Transverse colon (tissue), 3 donors: ENCODE data around the gene MRAS.

ENCODE experiments used
- CTCF ChIP-seq, 5 experiments: fragments of 200-600 bp in 3 of 5; fragments of 450-650 bp in 2 of 5; sonication (generic) in 3 of 5; IDR thresholded peaks; 1 replicate in 2 of 5; 2 replicates in 3 of 5; pipeline ENCODE4 v1.5.1; 2016 to 2017; ENCODE audit warnings: antibody characterized with exemption in 5 of 5, inconsistent platforms in 3 of 5, mild to moderate bottlenecking in 2 of 5, moderate library complexity in 1 of 5
- EP300 ChIP-seq: sonication (generic); formaldehyde crosslinking; IDR thresholded peaks from one replicate; pipeline ENCODE4 v1.6.1; 2017; ENCODE audit warnings: antibody characterized with exemption, low read depth
- POLR2A ChIP-seq: fragments of 450-650 bp; IDR thresholded peaks from one replicate; pipeline ENCODE4 v1.6.1; 2016; ENCODE audit warnings: antibody characterized with exemption, mild to moderate bottlenecking, moderate library complexity

GRCh38 chr3:138361561-138361971 is 13.2 kb downstream of the MRAS start:
- no peak for TF ChIP-seq CTCF (IDR thresholded peaks at IDR 0.05)
- no peak for TF ChIP-seq EP300
- no peak for TF ChIP-seq POLR2A
